GM12801 (cell line): Measurements from ENCODE around the gene DHRS3.

Experiments
- CTCF ChIP-seq: IDR thresholded peaks from one replicate; pipeline ENCODE4 v1.5.1; 2011; ENCODE audit warnings: control low read depth; ENCODE audit not compliant: insufficient read length; ENCODE audit errors: extremely low read depth

DHRS3 gene

GRCh38 chr1:12618965-12619791 lies 1.2 kb upstream of the DHRS3 start:
- TF ChIP-seq CTCF, result no peak

GRCh38 chr1:12618661-12618964 lies 603 bp upstream of the DHRS3 start:
- no peak for TF ChIP-seq CTCF

- TF ChIP-seq CTCF, result no peak
Measured at GRCh38 chr1:12617511-12617900, 504 bp downstream of the DHRS3 start.

GRCh38 chr1:12616709-12617373 lies 1.2 kb downstream of the DHRS3 start:
- no peak for TF ChIP-seq CTCF

GRCh38 chr1:12615865-12616708 lies 1.9 kb downstream of the DHRS3 start:
- TF ChIP-seq CTCF, result no peak

- no peak for TF ChIP-seq CTCF
Measured at GRCh38 chr1:12615159-12615864, 2.7 kb downstream of the DHRS3 start.
